GM20431 (cell line): ENCODE measurements around the gene ZNF423.

Experiments
- in situ Hi-C: fragments of 300-500 bp; cut with MseI, MboI; formaldehyde crosslinking; loops from one replicate; pipeline ENCODE4 v1.15.0; 2020; ENCODE audit warnings: low sequenced_read_pairs; ENCODE audit not compliant: unreplicated experiment

Gene ZNF423

DNA sequence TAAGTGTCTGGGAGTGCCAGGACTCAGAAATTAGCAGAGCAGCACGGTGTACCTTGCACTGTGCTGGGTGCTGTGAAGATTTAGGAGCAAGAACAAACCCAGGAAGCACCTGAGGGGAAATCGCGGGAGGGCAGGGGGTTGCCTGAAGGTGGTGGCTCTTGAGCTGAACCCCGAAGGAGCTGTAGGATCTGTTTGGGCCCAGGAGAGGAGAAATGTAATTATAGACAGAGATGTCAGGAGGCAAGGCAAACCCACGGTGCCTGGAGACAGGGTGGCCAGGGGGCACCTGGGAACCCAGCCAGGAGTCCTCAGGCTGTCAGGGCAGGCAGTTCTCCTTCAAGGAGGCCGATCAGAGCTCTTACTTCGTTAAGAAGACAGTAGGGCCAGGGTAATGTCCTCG is 373.2 kb downstream of the ZNF423 start:
- in situ Hi-C loops: no loop called here

DNA sequence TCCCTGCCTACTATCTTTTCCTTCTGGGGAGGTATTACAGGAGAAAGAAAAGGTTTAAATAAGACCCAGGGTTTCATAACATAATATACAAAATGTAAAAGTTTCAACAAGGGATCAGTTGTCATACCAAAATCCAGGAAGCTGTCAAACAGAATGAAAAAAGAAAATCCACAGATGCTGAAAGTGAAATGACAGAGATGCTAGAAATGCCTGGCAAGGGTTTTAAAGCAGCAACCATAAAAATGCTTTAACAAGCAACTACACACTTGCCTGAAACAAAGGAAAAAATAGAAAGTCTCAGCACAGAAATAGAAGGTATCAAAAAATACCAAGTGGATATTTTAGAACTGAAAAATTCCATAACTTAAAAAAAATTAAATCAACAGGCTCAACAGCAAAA is 377.3 kb downstream of the ZNF423 start:
- in situ Hi-C loops: no loop called here

DNA sequence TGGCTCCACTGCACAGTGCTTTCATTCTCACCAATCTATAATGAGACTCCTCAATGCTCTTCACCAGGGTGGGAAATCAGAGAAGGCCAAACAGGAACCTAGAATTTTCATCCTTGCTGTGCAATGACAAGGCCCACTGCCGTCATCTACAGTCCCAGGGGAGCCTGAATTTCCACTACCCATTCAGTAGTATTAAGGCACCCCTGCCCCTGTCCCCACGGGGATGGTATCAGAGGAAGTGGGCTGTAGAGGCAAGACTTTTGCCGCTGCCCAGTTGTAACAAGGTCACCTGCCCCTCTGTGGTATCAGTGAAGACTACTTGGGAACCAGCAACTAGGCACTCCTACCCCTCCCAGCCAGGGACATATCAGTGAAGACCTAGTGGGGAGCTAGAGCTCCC is 377.8 kb downstream of the ZNF423 start:
- in situ Hi-C loops: no loop called here

- in situ Hi-C loops: no loop called here
These were observed 378.5 kb downstream of the ZNF423 start for GRCh38 chr16:49477250-49477895.

GRCh38 chr16:49474741-49475140 is 381.2 kb downstream of the ZNF423 start:
- in situ Hi-C loops: no loop called here

DNA sequence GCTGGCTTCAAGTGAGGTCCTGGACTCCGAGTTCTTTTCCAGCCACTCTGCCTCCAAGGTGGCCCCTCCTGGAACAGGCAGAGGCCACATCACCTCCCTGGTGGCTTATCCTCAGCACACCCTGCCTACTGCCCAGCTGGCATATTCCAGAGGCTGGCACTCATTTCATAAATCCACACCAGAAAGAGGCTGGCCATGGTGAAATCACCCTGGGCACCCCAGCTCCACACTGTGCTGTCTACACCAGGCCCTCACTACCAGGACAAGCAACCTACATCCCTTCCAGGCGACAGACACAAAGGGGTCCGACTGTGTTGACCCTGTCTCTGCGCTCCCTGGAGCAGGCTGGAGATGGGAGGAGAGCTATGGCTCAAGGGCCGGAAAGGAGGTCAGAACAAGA is 382.1 kb downstream of the ZNF423 start:
- in situ Hi-C loops: no loop called here

- in situ Hi-C loops: no loop called here
These were observed 382.8 kb downstream of the ZNF423 start for GRCh38 chr16:49473131-49473530.

DNA sequence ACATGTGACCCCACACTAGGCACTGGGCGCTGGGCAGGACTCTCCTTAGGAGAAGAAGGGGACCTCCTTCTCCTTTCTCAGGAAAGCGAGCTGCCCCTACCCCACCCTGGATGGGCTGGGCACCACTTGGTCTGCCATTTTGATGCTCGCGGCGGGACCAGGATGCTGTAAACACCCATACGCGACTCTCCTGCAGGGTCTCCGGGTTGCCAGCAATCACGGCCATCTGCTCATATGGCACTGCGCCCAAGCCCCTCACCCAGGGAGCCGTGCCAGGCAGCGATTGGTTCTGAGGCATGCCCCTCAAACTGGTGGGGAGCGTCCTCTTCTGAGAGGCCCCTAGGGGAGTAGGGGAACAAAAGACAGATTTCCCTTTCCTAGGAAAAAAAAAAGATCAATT is 383.3 kb downstream of the ZNF423 start:
- in situ Hi-C loops: no loop called here

DNA sequence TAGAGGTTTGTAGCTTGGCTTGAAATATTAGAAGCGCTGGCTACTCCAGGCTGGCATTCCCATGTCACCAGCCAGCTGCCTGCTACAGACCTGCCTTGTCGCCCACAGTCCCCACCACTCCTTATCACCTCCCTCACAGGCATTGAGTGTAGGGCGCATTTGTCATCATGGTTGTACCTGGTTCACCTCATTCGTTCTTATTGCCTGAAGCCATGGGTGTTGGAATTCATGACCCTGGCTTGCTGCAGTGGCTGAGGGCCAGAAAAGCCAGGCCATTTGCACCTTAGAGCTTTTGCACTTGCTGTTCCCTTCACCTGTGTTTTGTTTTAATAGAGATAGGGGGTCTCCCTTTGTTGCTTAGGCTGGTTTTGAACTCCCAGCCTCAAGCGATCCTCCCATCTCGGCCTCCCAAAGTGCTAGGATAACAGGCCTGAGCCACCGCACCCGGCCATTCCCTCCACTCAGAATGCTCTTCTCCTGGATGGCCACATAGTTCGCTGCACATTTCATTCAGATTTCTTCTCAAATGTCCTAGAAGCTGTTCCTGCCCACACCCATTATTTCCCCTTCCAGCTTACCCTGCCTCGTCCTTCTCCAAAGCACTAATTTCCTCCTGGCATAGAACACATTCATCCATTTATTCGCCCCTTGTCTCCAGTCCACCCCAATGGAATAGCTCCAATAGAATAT is 384.7 kb downstream of the ZNF423 start:
- in situ Hi-C loops: no loop called here

DNA sequence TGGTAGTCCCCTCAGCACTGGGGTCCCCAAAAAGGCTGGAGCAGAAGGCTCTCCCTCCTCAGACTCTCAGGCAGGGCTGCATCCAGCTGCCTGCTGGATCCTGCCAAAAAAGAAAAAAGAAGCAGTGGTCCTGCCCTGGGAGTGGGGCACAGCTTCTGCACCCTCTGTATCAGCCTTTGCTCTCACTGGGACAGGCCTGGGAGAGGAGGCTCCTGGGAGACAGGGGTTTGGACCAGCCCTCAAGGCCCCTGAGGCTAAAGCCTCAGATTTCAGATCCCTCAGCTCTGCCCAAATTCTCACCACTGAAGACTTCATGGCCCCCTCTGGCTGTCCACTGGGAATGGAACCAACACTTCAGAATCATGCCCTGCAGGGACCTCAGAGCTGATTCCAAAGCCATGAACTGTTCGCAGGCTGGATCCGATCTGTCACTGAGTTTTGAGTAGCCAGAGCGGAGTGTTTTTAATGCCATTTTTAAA is 385.4 kb downstream of the ZNF423 start:
- in situ Hi-C loops: no loop called here

DNA sequence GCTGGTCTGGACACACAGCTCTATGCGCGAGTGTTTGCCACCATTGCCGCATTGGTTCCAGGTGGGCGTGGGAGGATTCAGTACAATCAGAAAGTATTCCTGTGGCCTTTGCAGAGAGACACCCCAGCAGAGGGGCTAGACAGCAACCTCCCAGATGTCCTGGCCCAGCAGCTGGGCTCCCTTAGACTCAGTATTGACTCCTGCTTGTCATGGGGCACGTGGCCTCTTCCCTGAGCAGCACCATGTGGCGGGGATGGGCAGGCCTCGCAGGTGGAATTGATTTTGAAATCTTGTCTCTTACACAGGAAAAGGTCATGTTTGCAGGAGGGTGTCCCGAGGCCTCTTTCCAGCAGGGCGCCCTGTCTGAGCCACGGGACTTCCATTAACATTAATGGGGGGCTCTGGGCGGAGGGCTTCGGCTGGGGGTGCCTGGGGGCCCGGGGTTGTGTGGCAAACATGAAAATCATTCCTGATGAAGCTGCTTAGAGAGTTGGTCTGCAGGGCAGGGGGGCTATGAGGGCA is 385.9 kb downstream of the ZNF423 start:
- in situ Hi-C loops: no loop called here

DNA sequence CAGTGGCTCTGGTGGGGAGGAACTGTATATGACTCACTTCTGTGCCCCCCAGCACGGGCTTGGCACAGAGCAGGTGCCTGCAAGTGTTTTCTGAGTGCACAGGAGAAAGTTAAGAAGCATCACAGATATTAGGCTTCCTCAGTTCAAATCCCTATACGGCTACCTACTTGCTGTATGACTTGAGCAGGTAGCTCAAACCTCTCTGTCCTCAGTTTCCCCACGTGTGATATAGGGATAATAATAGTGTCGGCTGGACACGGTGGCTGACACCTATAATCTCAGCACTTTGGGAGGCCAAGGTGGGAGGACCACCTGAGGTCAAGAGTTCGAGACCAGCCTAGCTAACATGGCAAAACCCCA is 386.6 kb downstream of the ZNF423 start:
- in situ Hi-C loops: no loop called here

GRCh38 chr16:49468611-49469310 is 387.2 kb downstream of the ZNF423 start:
- in situ Hi-C loops: no loop called here

- in situ Hi-C loops: no loop called here
These were observed 388.2 kb downstream of the ZNF423 start for GRCh38 chr16:49467540-49468372.

- in situ Hi-C loops: no loop called here
These were observed 389.0 kb downstream of the ZNF423 start for GRCh38 chr16:49466881-49467280.

GRCh38 chr16:49466529-49466831 is 389.4 kb downstream of the ZNF423 start:
- in situ Hi-C loops: no loop called here

DNA sequence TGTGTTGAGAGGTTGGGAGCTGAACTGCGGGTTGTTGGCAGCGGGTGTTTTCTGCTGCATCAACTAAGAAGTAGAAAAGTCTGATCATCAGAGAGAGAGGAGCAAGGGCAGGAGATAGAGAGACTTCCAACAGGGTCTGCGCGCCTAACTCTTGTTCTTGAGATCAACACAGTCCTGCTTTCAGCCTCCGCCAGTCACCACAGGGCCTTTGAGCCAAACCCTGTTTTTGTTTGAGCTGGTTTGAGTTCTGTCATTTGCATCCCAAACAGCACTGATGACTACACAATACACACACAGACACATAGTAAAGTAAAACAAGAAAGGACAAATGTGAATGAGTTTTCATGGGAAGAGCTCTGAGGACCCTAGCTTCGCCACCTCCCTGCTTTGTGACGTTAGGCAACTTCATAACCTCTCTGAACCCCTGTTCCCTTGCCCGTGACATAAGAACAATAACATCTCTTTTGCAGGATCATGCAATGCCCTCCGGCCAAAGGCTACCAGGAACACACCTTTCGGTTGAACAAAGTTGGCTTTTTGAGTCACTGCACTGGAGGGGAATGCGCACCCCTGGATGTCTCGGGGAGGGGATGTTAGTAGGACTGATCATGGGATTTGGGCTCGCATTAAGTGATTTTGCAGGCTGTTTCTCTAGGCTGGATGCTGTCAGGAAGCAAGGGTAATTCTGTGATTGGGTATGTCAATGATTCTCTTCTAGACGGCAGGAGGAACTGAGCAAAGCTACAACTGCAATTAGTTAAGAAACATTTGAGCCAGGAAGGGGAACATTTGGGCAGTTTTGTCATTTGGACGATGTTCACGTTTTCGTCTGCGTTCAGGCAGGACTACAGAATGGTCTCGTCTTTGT is 390.0 kb downstream of the ZNF423 start:
- in situ Hi-C loops: no loop called here

DNA sequence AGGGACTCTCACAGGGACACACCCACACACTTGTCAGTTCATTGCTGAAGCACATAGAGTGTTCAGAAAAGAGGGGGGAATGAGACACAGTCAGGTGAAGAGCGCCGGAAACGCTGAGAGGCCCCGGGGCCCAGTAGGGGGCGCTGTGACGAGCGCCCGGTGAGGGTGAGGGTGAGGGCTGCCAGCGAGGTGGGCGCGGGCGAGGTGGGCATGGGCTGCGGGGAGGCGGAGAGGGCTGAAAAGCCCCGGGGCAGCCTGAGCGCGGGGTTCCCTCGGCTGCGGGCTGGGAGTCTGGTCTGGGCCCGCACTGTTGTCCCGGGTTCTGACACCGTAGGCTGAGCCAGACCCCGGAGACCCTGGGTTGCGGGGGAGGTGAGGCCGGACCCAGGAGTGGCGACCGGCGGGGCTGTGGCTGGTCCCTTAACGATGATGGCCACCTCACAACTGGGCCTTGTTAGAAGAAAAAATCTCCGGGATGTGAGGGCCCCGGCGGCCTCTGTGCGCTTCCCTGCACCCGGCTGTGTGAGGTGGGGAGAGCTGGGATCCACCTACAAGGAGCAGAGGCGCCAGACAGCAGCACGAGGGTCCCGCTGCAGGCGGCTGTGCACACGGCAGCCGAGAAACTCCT is 390.9 kb downstream of the ZNF423 start:
- in situ Hi-C loops: no loop called here

- in situ Hi-C loops: no loop called here
These were observed 391.8 kb downstream of the ZNF423 start for GRCh38 chr16:49464093-49464492.
